ENCODE data around the gene FCHSD1.

The FCHSD1 gene

DNA sequence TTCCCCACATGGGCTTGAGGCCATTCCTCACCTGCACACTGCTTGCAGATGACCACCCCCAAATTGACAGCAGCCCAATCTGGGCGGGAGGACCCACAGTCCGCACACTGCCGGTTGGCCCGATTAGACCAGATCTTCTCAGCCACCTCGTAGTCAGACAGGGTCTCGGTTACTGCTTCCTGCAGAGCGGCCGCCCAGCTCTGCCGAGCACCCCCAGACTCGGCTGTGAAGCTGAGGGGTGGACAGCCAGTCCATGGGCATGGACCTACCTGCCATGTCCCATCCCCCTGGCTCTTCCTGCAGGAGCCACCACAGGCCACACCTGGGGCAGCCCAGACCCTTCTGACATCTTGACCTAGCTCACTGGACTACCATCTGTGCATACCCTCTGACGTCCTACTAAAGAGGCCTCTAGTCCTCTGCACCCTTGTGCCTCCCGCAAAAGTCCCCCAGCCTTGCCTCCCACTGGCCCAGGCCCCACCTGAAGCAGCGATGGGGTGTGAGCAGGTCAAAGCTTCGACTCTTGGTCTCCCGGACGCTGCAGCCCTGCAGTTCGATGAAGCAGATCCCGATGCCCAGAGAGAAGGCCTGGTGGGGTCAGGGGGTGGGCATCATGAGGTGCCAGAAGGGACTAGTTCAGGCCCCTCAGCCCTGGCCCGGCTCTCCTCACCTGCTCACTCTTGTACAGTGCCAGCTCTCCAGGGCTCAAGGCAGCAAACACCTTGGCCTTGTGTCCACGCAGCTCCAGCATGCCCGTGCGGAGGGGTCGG is 21.0 kb upstream of the FCHSD1 start:
- Histone ChIP-seq H3K36me3 (ENCODE audit: control insufficient read depth in 1 of 2, insufficient read depth in 2 of 2, low read length in 2 of 2) (peaks cover 0 to 16% of the 10 kb centered on the region in 2 donors), H3K9me3 (ENCODE audit: control insufficient read depth in 1 of 2, low read length in 2 of 2) (no peaks in the 10 kb centered on the region), H3K4me3 (ENCODE audit: low read depth in 1 of 2, low read length in 2 of 2) (no peak overlapping the region), H3K27me3 (ENCODE audit: low read depth, low read length) (no peaks in the 10 kb centered on the region), H3K27ac (ENCODE audit: low read length) (no peak overlapping the region), H3K4me1 (ENCODE audit: control insufficient read depth in 1 of 2, insufficient read depth in 2 of 2, low read length in 2 of 2) (no peaks in the 10 kb centered on the region)

DNA sequence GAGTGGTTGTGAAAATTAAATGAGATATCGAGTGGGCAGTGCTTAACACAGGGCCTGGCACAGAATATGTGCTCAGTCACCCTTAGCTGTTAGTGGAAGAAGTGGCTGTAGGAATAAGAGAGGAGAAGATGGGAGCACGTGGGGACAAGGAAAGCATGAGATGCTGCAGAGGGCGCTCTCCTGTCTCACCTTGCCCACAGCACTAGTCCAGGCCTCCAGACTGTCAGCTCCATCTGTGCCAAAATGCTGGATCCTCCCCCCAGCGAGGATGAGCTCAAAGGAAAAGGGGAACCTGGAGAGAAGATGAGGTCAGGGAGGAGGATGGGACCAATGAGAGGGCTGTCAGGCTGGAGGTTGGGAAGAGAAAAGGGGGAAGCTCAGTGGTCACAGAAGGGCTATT is 18.3 kb upstream of the FCHSD1 start:
- Histone ChIP-seq H3K36me3 (ENCODE audit: control insufficient read depth in 1 of 2, insufficient read depth in 2 of 2, low read length in 2 of 2) (peaks cover 0 to 16% of the 10 kb centered on the region in 2 donors), H3K27ac (ENCODE audit: low read length) (no peak overlapping the region)

GRCh38 chr5:141668601-141669265 is 17.5 kb upstream of the FCHSD1 start:
- no peaks in the 10 kb centered on the region for H3K27me3 ChIP-seq (ENCODE audit: low read depth, low read length)
- H3K27ac ChIP-seq (ENCODE audit: low read length), result no peak overlapping the region

More for the DNA sequence above, 18.3 kb upstream of the FCHSD1 start:
- H3K4me1 ChIP-seq (ENCODE audit: control insufficient read depth in 1 of 2, insufficient read depth in 2 of 2, low read length in 2 of 2), result no peaks in the 10 kb centered on the region
- H3K9me3 ChIP-seq (ENCODE audit: control insufficient read depth in 1 of 2, low read length in 2 of 2), result no peaks in the 10 kb centered on the region
- no peaks in the 10 kb centered on the region for H3K27me3 ChIP-seq (ENCODE audit: low read depth, low read length)
- H3K4me3 ChIP-seq (ENCODE audit: low read depth in 1 of 2, low read length in 2 of 2), result no peak overlapping the region

GRCh38 chr5:141665995-141666940 is 15.1 kb upstream of the FCHSD1 start:
- no peak overlapping the region for H3K27ac ChIP-seq (ENCODE audit: low read length)
- no peaks in the 10 kb centered on the region for H3K4me1 ChIP-seq (ENCODE audit: control insufficient read depth in 1 of 2, insufficient read depth in 2 of 2, low read length in 2 of 2)
- H3K36me3 ChIP-seq (ENCODE audit: control insufficient read depth in 1 of 2, insufficient read depth in 2 of 2, low read length in 2 of 2), result peaks cover 0 to 6% of the 10 kb centered on the region in 2 donors
- no peaks in the 10 kb centered on the region for H3K9me3 ChIP-seq (ENCODE audit: control insufficient read depth in 1 of 2, low read length in 2 of 2)
- H3K4me3 ChIP-seq (ENCODE audit: low read depth in 1 of 2, low read length in 2 of 2), result no peak overlapping the region
- H3K27me3 ChIP-seq (ENCODE audit: low read depth, low read length), result no peaks in the 10 kb centered on the region

More at GRCh38 chr5:141668601-141669265, 17.5 kb upstream of the FCHSD1 start:
- H3K4me1 ChIP-seq (ENCODE audit: control insufficient read depth in 1 of 2, insufficient read depth in 2 of 2, low read length in 2 of 2), result no peaks in the 10 kb centered on the region
- H3K9me3 ChIP-seq (ENCODE audit: control insufficient read depth in 1 of 2, low read length in 2 of 2), result no peaks in the 10 kb centered on the region
- H3K36me3 ChIP-seq (ENCODE audit: control insufficient read depth in 1 of 2, insufficient read depth in 2 of 2, low read length in 2 of 2), result peaks cover 0 to 16% of the 10 kb centered on the region in 2 donors
- H3K4me3 ChIP-seq (ENCODE audit: low read depth in 1 of 2, low read length in 2 of 2), result no peak overlapping the region

- Histone ChIP-seq H3K4me1 (ENCODE audit: control insufficient read depth in 1 of 2, insufficient read depth in 2 of 2, low read length in 2 of 2) (no peaks in the 10 kb centered on the region), H3K4me3 (ENCODE audit: low read depth in 1 of 2, low read length in 2 of 2) (no peak overlapping the region), H3K27me3 (ENCODE audit: low read depth, low read length) (no peaks in the 10 kb centered on the region), H3K27ac (ENCODE audit: low read length) (no peak overlapping the region), H3K9me3 (ENCODE audit: control insufficient read depth in 1 of 2, low read length in 2 of 2) (no peaks in the 10 kb centered on the region), H3K36me3 (ENCODE audit: control insufficient read depth in 1 of 2, insufficient read depth in 2 of 2, low read length in 2 of 2) (no peaks in the 10 kb centered on the region)
Observed at GRCh38 chr5:141664733-141665461, 13.7 kb upstream of the FCHSD1 start.

- Histone ChIP-seq H3K27ac (ENCODE audit: low read length) (no peak overlapping the region), H3K9me3 (ENCODE audit: control insufficient read depth in 1 of 2, low read length in 2 of 2) (no peaks in the 10 kb centered on the region), H3K27me3 (ENCODE audit: low read depth, low read length) (no peaks in the 10 kb centered on the region), H3K36me3 (ENCODE audit: control insufficient read depth in 1 of 2, insufficient read depth in 2 of 2, low read length in 2 of 2) (no peaks in the 10 kb centered on the region), H3K4me3 (ENCODE audit: low read depth in 1 of 2, low read length in 2 of 2) (no peak overlapping the region), H3K4me1 (ENCODE audit: control insufficient read depth in 1 of 2, insufficient read depth in 2 of 2, low read length in 2 of 2) (no peaks in the 10 kb centered on the region)
Observed at GRCh38 chr5:141663506-141663905, 12.3 kb upstream of the FCHSD1 start.

DNA sequence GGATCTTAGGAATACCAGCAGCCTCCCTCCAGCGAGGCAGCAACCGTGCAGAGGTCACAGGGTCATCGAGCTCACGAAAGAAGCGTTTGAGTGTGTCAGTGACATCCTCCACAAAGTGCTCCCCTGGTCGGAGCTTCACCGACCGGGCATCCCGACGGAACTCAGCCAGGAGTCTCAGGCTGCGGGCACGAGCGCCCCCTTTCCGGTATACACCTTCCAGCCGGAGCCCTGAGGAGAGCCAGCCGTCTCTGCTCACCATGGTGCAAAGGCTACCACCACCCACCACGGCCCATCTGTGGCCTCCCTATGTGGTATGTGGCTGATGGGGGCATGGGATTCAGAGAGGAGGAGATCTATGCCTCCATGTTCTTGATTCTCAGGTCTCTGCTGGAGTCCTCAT is 10.8 kb upstream of the FCHSD1 start:
- H3K27ac ChIP-seq (ENCODE audit: low read length), result no peak overlapping the region
- peaks cover 0 to 3% of the 10 kb centered on the region in 2 donors for H3K36me3 ChIP-seq (ENCODE audit: control insufficient read depth in 1 of 2, insufficient read depth in 2 of 2, low read length in 2 of 2)
- H3K27me3 ChIP-seq (ENCODE audit: low read depth, low read length), result no peaks in the 10 kb centered on the region
- H3K4me3 ChIP-seq (ENCODE audit: low read depth in 1 of 2, low read length in 2 of 2), result no peak overlapping the region
- H3K9me3 ChIP-seq (ENCODE audit: control insufficient read depth in 1 of 2, low read length in 2 of 2), result no peaks in the 10 kb centered on the region
- no peaks in the 10 kb centered on the region for H3K4me1 ChIP-seq (ENCODE audit: control insufficient read depth in 1 of 2, insufficient read depth in 2 of 2, low read length in 2 of 2)

- no peak overlapping the region for H3K27ac ChIP-seq (ENCODE audit: low read length)
- no peak overlapping the region for H3K4me3 ChIP-seq (ENCODE audit: low read depth in 1 of 2, low read length in 2 of 2)
- H3K9me3 ChIP-seq (ENCODE audit: control insufficient read depth in 1 of 2, low read length in 2 of 2), result no peaks in the 10 kb centered on the region
- H3K4me1 ChIP-seq (ENCODE audit: control insufficient read depth in 1 of 2, insufficient read depth in 2 of 2, low read length in 2 of 2), result no peaks in the 10 kb centered on the region
- no peaks in the 10 kb centered on the region for H3K27me3 ChIP-seq (ENCODE audit: low read depth, low read length)
- H3K36me3 ChIP-seq (ENCODE audit: control insufficient read depth in 1 of 2, insufficient read depth in 2 of 2, low read length in 2 of 2), result peaks cover 8 to 15% of the 10 kb centered on the region in 2 donors
Observed at GRCh38 chr5:141657937-141658545, 6.8 kb upstream of the FCHSD1 start.

DNA sequence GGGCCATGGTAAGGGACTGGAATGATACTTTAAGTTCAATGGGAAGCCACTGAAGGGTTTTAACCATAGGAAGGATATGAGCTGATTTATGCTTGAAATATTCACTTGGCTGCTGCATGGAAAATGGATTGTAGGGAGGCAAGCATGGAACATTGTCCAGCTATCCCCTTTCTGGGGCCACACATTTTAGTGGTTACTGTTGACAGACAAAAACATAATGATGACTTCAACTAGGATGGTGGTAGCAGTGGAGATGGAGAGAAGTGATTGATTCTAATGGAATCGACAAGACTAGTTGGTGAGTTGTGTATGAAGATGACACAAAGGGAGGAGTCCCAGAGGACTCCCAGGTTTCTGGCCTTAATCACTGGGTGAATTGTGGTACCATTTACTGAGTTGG is 6.2 kb upstream of the FCHSD1 start:
- H3K4me1 ChIP-seq (ENCODE audit: control insufficient read depth in 1 of 2, insufficient read depth in 2 of 2, low read length in 2 of 2), result no peaks in the 10 kb centered on the region
- H3K27ac ChIP-seq (ENCODE audit: low read length), result no peak overlapping the region
- no peaks in the 10 kb centered on the region for H3K27me3 ChIP-seq (ENCODE audit: low read depth, low read length)
- H3K4me3 ChIP-seq (ENCODE audit: low read depth in 1 of 2, low read length in 2 of 2), result no peak overlapping the region
- peaks cover 8 to 15% of the 10 kb centered on the region in 2 donors for H3K36me3 ChIP-seq (ENCODE audit: control insufficient read depth in 1 of 2, insufficient read depth in 2 of 2, low read length in 2 of 2)
- no peaks in the 10 kb centered on the region for H3K9me3 ChIP-seq (ENCODE audit: control insufficient read depth in 1 of 2, low read length in 2 of 2)

- no peaks in the 10 kb centered on the region for H3K4me1 ChIP-seq (ENCODE audit: control insufficient read depth in 1 of 2, insufficient read depth in 2 of 2, low read length in 2 of 2)
- peaks cover 8 to 15% of the 10 kb centered on the region in 2 donors for H3K36me3 ChIP-seq (ENCODE audit: control insufficient read depth in 1 of 2, insufficient read depth in 2 of 2, low read length in 2 of 2)
Observed at GRCh38 chr5:141656396-141656795, 5.2 kb upstream of the FCHSD1 start.

More at GRCh38 chr5:141656396-141656795, 5.2 kb upstream of the FCHSD1 start:
- Histone ChIP-seq H3K27me3 (ENCODE audit: low read depth, low read length) (no peaks in the 10 kb centered on the region), H3K4me3 (ENCODE audit: low read depth in 1 of 2, low read length in 2 of 2) (no peak overlapping the region), H3K9me3 (ENCODE audit: control insufficient read depth in 1 of 2, low read length in 2 of 2) (no peaks in the 10 kb centered on the region), H3K27ac (ENCODE audit: low read length) (no peak overlapping the region)

All from muscle layer of duodenum (tissue), 2 donors.